ENCODE measurements around the gene CDC42BPB.

GRCh38 chr14:102980409-102980810, 76.9 kb downstream of the CDC42BPB start:
- no peak for TF ChIP-seq CTCF (IDR thresholded peaks at IDR 0.05)
- TF ChIP-seq POLR2A (IDR thresholded peaks at IDR 0.05) = no peak
- no peak for TF ChIP-seq POLR2AphosphoS5 (IDR thresholded peaks at IDR 0.05; ENCODE audit: insufficient read depth in 1 of 2, low read depth in 1 of 2)

Measured in vagina (tissue), 2 donors.